HepG2 (cell line): ENCODE results near the gene FGFR3. TPM values are rescaled to one million over a fixed set of nuclear protein-coding genes. Genes with fewer than 3 reads are reported as not detected.

Source experiments
- ARID2 ChIP-seq: sonication (generic); formaldehyde crosslinking; IDR thresholded peaks from 2 replicates; pipeline ENCODE4 v1.8.1; 2022; ENCODE audit warnings: mild to moderate bottlenecking, missing genetic modification reagents, borderline replicate concordance
- ASH2L ChIP-seq: fragments of 300-600, 200-600 bp; sonication (generic); IDR thresholded peaks from 2 replicates; pipeline ENCODE4 v1.7.0; 2017; ENCODE audit warnings: low read depth, mild to moderate bottlenecking, moderate library complexity, mixed read lengths, low read length; ENCODE audit not compliant: insufficient read length
- CBFB ChIP-seq: sonication (generic); formaldehyde crosslinking; IDR thresholded peaks from 2 replicates; pipeline ENCODE4 v1.4.0; 2020; ENCODE audit warnings: missing genetic modification reagents
- CREBL2 ChIP-seq: sonication (generic); formaldehyde crosslinking; IDR thresholded peaks from 2 replicates; pipeline ENCODE4 v1.8.1; 2023; ENCODE audit warnings: missing genetic modification reagents, mild to moderate bottlenecking, borderline replicate concordance
- HNF4G ChIP-seq, 2 experiments: sonication (generic) in 1 of 2; formaldehyde crosslinking in 1 of 2; IDR thresholded peaks; 2 replicates each; pipeline versions ENCODE4 v1.4.0 to v1.6.1; 2011 to 2020; ENCODE audit warnings: borderline replicate concordance in 2 of 2, low read depth in 2 of 2, mild to moderate bottlenecking in 2 of 2, low read length in 1 of 2, missing genetic modification reagents in 1 of 2, moderate library complexity in 1 of 2
- IRF2 ChIP-seq: IDR thresholded peaks from 2 replicates; pipeline ENCODE4 v1.6.1; 2018; ENCODE audit warnings: missing genetic modification reagents, missing compliant biosample characterization
- KAT7 ChIP-seq: IDR thresholded peaks from 2 replicates; pipeline ENCODE4 v1.6.1; 2018; ENCODE audit warnings: borderline replicate concordance, missing compliant biosample characterization
- MIER3 ChIP-seq: IDR thresholded peaks from 2 replicates; pipeline ENCODE4 v1.6.1; 2016; ENCODE audit warnings: missing compliant biosample characterization, borderline replicate concordance
- MXD3 ChIP-seq: IDR thresholded peaks from 2 replicates; pipeline ENCODE4 v1.6.1; 2016; ENCODE audit warnings: mild to moderate bottlenecking, missing biosample characterization, missing genetic modification reagents
- NFYB ChIP-seq: sonication (generic); formaldehyde crosslinking; IDR thresholded peaks from 2 replicates; pipeline ENCODE4 v1.4.0; 2020; ENCODE audit warnings: missing genetic modification reagents
- PHF20 ChIP-seq: sonication (generic); formaldehyde crosslinking; IDR thresholded peaks from 2 replicates; pipeline ENCODE4 v1.5.0; 2020; ENCODE audit warnings: mild to moderate bottlenecking, missing genetic modification reagents
- PRPF4 ChIP-seq: fragments of 200-400 bp; formaldehyde crosslinking; IDR thresholded peaks from 2 replicates; pipeline ENCODE4 v1.6.1; 2016; ENCODE audit warnings: low read length, low read depth; ENCODE audit not compliant: poor library complexity, severe bottlenecking
- PTBP1 ChIP-seq: fragments of 200-400 bp; formaldehyde crosslinking; IDR thresholded peaks from 2 replicates; pipeline ENCODE4 v1.6.1; 2018; ENCODE audit warnings: low read length, low read depth; ENCODE audit not compliant: poor library complexity, severe bottlenecking
- REL ChIP-seq: sonication (generic); formaldehyde crosslinking; conservative IDR thresholded peaks from 2 replicates; pipeline ENCODE4 v1.8.0; 2022; ENCODE audit warnings: mild to moderate bottlenecking, missing genetic modification reagents, moderate library complexity
- RFXAP ChIP-seq: sonication (generic); formaldehyde crosslinking; IDR thresholded peaks from 2 replicates; pipeline ENCODE4 v1.4.0; 2020; ENCODE audit warnings: missing genetic modification reagents, borderline replicate concordance
- RXRB ChIP-seq: IDR thresholded peaks from 2 replicates; pipeline ENCODE4 v1.6.1; 2016; ENCODE audit warnings: borderline replicate concordance, missing genetic modification reagents, missing compliant biosample characterization
- SALL2 ChIP-seq: sonication (generic); formaldehyde crosslinking; IDR thresholded peaks from 2 replicates; pipeline ENCODE4 v1.8.1; 2023; ENCODE audit warnings: mild to moderate bottlenecking, missing genetic modification reagents, inconsistent platforms
- SMAD9 ChIP-seq: sonication (generic); formaldehyde crosslinking; IDR thresholded peaks from 2 replicates; pipeline ENCODE4 v1.5.1; 2020; ENCODE audit warnings: mild to moderate bottlenecking, missing genetic modification reagents
- SMARCE1 ChIP-seq: fragments of 450-650 bp; IDR thresholded peaks from 2 replicates; pipeline ENCODE4 v1.6.1; 2017; ENCODE audit warnings: borderline replicate concordance
- ZBTB7B ChIP-seq: sonication (generic); formaldehyde crosslinking; IDR thresholded peaks from 2 replicates; pipeline ENCODE4 v1.4.0; 2020; ENCODE audit warnings: missing genetic modification reagents
- ZFP36L1 ChIP-seq: sonication (generic); formaldehyde crosslinking; IDR thresholded peaks from 2 replicates; pipeline ENCODE4 v1.8.0; 2022; ENCODE audit warnings: mild to moderate bottlenecking, missing genetic modification reagents, moderate library complexity
- ZNF121 ChIP-seq: sonication (generic); formaldehyde crosslinking; IDR thresholded peaks from 2 replicates; pipeline ENCODE4 v1.5.0; 2020; ENCODE audit warnings: mild to moderate bottlenecking, missing genetic modification reagents
- ZNF234 ChIP-seq: sonication (generic); formaldehyde crosslinking; conservative IDR thresholded peaks from 2 replicates; pipeline ENCODE4 v1.5.1; 2020; ENCODE audit warnings: mild to moderate bottlenecking, missing genetic modification reagents
- ZNF24 ChIP-seq: fragments of 450-650 bp; IDR thresholded peaks from 2 replicates; pipeline ENCODE4 v1.6.1; 2017; ENCODE audit warnings: antibody characterized with exemption, mild to moderate bottlenecking
- ZNF260 ChIP-seq: sonication (generic); formaldehyde crosslinking; IDR thresholded peaks from 2 replicates; pipeline ENCODE4 v1.4.0; 2020; ENCODE audit warnings: missing genetic modification reagents, low read depth, mild to moderate bottlenecking, borderline replicate concordance
- ZNF276 ChIP-seq: sonication (generic); formaldehyde crosslinking; IDR thresholded peaks from 2 replicates; pipeline ENCODE4 v1.4.0; 2020; ENCODE audit warnings: mild to moderate bottlenecking, low read depth, missing genetic modification reagents
- ZNF3 ChIP-seq: IDR thresholded peaks from 2 replicates; pipeline ENCODE4 v1.7.0; 2017; ENCODE audit warnings: inconsistent platforms
- ZNF614 ChIP-seq: IDR thresholded peaks from 2 replicates; pipeline ENCODE4 v1.6.1; 2018; ENCODE audit warnings: missing biosample characterization, missing genetic modification reagents, inconsistent platforms, borderline replicate concordance
- ZNF766 ChIP-seq: sonication (generic); formaldehyde crosslinking; IDR thresholded peaks from 2 replicates; pipeline ENCODE4 v1.5.0; 2020; ENCODE audit warnings: missing genetic modification reagents, borderline replicate concordance
- ZSCAN21 ChIP-seq: sonication (generic); formaldehyde crosslinking; IDR thresholded peaks from 2 replicates; pipeline ENCODE4 v1.8.0; 2022; ENCODE audit warnings: mild to moderate bottlenecking, missing genetic modification reagents, moderate library complexity, borderline replicate concordance
- polyA plus RNA-seq, 8 experiments: library from polyadenylated mRNA; depleted of rRNA in 3 of 8; stranded (reverse) in 7 of 8; unstranded in 1 of 8; fragments of >200 nt; fragmentation: Illumina TruSeq in 4 of 8; extraction: Trizol in 4 of 8; gene quantifications; 2 replicates each; pipeline versions ENCODE4 v1.2.1 to v1.2.3, GENCODE V29; 2011 to 2016; ENCODE audit warnings: low read depth in 4 of 8, missing spikeins in 1 of 8, mixed read lengths in 1 of 8; ENCODE audit not compliant: insufficient read depth in 1 of 8
- total RNA-seq, 5 experiments: library from RNA; depleted of rRNA; stranded (reverse); fragments of >200 nt; fragmentation: Illumina TruSeq; extraction: Trizol; gene quantifications; 2 replicates each; pipeline ENCODE4 v1.2.3, GENCODE V29; 2016; ENCODE audit warnings: low read depth in 1 of 5

Gene FGFR3
- total and polyA plus RNA-seq, 2 of the 13 experiments (the other 11 are each of a cell fraction or from before 2014, with no cell fraction given), result 103 to 109 TPM

GRCh38 chr4:1855333-1856070, 62.4 kb downstream of the FGFR3 start (continued):
- TF ChIP-seq ZNF614 (CRISPR knock-in tag), result no peak
- no peak for TF ChIP-seq ZNF260
- 0 out of 2 replicates have a peak, but pooled peaks have one; percentile 27 for TF ChIP-seq SALL2
- no peak for TF ChIP-seq PRPF4
- no peak for TF ChIP-seq SMAD9
- no peak for TF ChIP-seq PHF20 (CRISPR knock-in tag)
- TF ChIP-seq ZNF121, result no peak
- TF ChIP-seq ZBTB7B (CRISPR knock-in tag), result peak; percentile 25; the same call in 1 of the 2 replicates
- TF ChIP-seq RFXAP (CRISPR knock-in tag), result 0 out of 2 replicates have a peak, but pooled peaks have one; percentile 2
- 0 out of 2 replicates have a peak, but pooled peaks have one; percentile 11 for TF ChIP-seq ZSCAN21 (CRISPR knock-in tag)
- TF ChIP-seq RXRB (CRISPR knock-in tag), result no peak
- TF ChIP-seq HNF4G (IDR thresholded peaks at IDR 0.05; ENCODE audit: borderline replicate concordance, low read depth, low read length), result no peak
- TF ChIP-seq HNF4G (CRISPR knock-in tag; IDR thresholded peaks at IDR 0.05; ENCODE audit: borderline replicate concordance, low read depth), result no peak
- TF ChIP-seq CBFB (CRISPR knock-in tag), result no peak
- no peak for TF ChIP-seq ZFP36L1 (CRISPR knock-in tag)
- TF ChIP-seq ZNF24, result no peak
- TF ChIP-seq CREBL2 (CRISPR knock-in tag), result peak; percentile 47; the same call in 1 of the 2 replicates
- TF ChIP-seq IRF2 (CRISPR knock-in tag), result no peak
- no peak for TF ChIP-seq REL (CRISPR knock-in tag)
- TF ChIP-seq ZNF234, result no peak
- no peak for TF ChIP-seq NFYB (CRISPR knock-in tag)
- no peak for TF ChIP-seq ZNF3 (CRISPR knock-in tag)
- TF ChIP-seq MIER3, result no peak
- peak; percentile 49 for TF ChIP-seq ASH2L
- TF ChIP-seq PTBP1, result no peak
- TF ChIP-seq MXD3 (CRISPR knock-in tag), result 0 out of 2 replicates have a peak, but pooled peaks have one; percentile 36
- no peak for TF ChIP-seq ZNF766 (CRISPR knock-in tag)
- TF ChIP-seq SMARCE1, result no peak
- TF ChIP-seq KAT7 (CRISPR knock-in tag), result no peak
- TF ChIP-seq ZNF276 (CRISPR knock-in tag), result no peak
- no peak for TF ChIP-seq ARID2
